ENCODE data around the gene TIFAB. TPM values are rescaled to one million over a fixed set of nuclear protein-coding genes. Genes with fewer than 3 reads are reported as not detected.

Gene TIFAB
- total and polyA plus RNA-seq, 2 experiments from 2014 or later = not detected

GRCh38 chr5:135432113-135432512 lies 20.0 kb downstream of the TIFAB start (continued):
- TF ChIP-seq ZNF462 (CRISPR knock-in tag; IDR thresholded peaks at IDR 0.05) (no peak), POLR2AphosphoS5 (IDR thresholded peaks at IDR 0.05; ENCODE audit: low read depth) (no peak), CREB1 (CRISPR knock-in tag; IDR thresholded peaks at IDR 0.05; ENCODE audit: low read depth) (no peak), EZH2 (IDR thresholded peaks at IDR 0.05; ENCODE audit: low read depth, unreplicated experiment) (no peak), ZNF114 (CRISPR knock-in tag; IDR thresholded peaks at IDR 0.05) (no peak), NANOG (IDR thresholded peaks at IDR 0.05; ENCODE audit: borderline replicate concordance) (no peak), EZH2phosphoT487 (IDR thresholded peaks at IDR 0.05; ENCODE audit: unreplicated experiment) (no peak), CTCF (conservative IDR thresholded peaks at IDR 0.05; ENCODE audit: low read depth in 2 of 2) (no peak), STAT1 (IDR thresholded peaks at IDR 0.05; ENCODE audit: unreplicated experiment) (no peak), ZNF331 (CRISPR knock-in tag; IDR thresholded peaks at IDR 0.05; ENCODE audit: low read depth) (no peak), JUNB (IDR thresholded peaks at IDR 0.05; ENCODE audit: unreplicated experiment) (no peak), ETS1 (IDR thresholded peaks at IDR 0.05) (no peak)

All from GM23338 (cell line).